SK-N-SH (cell line): ENCODE results near the gene IPO11. TPM values are rescaled to one million over a fixed set of nuclear protein-coding genes. Genes with fewer than 3 reads are reported as not detected.

Experiments used
- CTCF ChIA-PET: fragments of 300-600, 350-600 bp; formaldehyde crosslinking; extraction: SDS; loops from one replicate; lab custom pipeline; 2021; lab: Yijun Ruan, JAX
- POLR2A ChIA-PET: fragments of 350-600 bp; sonication (Branson Sonifier 250); formaldehyde crosslinking; extraction: SDS; loops from one replicate; lab custom pipeline; 2020; ENCODE audit warnings: antibody characterized with exemption, inconsistent platforms; lab: Yijun Ruan, JAX
- DNase-seq: peaks from one replicate; pipeline ENCODE4 v3.0.0; 2012
- H2AFZ ChIP-seq: fragments of 200-600 bp; sonication (generic); 2 replicates; pipeline ENCODE4 v1.8.1; 2016; ENCODE audit warnings: antibody characterized with exemption, mild to moderate bottlenecking, low read depth
- H3F3A ChIP-seq: fragments of 200-600 bp; sonication (generic); replicated peaks from 2 replicates; pipeline ENCODE3; 2016; ENCODE audit warnings: antibody characterized with exemption, mild to moderate bottlenecking; ENCODE audit not compliant: insufficient read depth
- H3K27ac ChIP-seq, 2 experiments: fragments of 200-500 bp in 1 of 2; fragments of 200-600 bp in 1 of 2; sonication (Bioruptor generic) in 1 of 2; sonication (generic), shearing (Covaris generic) in 1 of 2; 2 replicates each; pipeline versions ENCODE4 v1.5.1 to v1.6.1; 2014 to 2016; ENCODE audit warnings: low read depth in 2 of 2, inconsistent platforms in 1 of 2, low read length in 1 of 2, mild to moderate bottlenecking in 1 of 2, mixed read lengths in 1 of 2
- H3K27me3 ChIP-seq: fragments of 200-600 bp; sonication (generic), shearing (Covaris generic); 2 replicates; pipeline ENCODE4 v1.6.1; 2016; ENCODE audit warnings: mixed run types; ENCODE audit not compliant: insufficient read depth
- H3K36me3 ChIP-seq, 2 experiments: fragments of 200-500 bp in 1 of 2; fragments of 200-600 bp in 1 of 2; sonication (Bioruptor generic) in 1 of 2; sonication (generic) in 1 of 2; replicated peaks in 1 of 2; 2 replicates each; pipeline versions ENCODE3 to v1.5.1; 2014 to 2016; ENCODE audit warnings: low read length in 1 of 2, mild to moderate bottlenecking in 1 of 2; ENCODE audit not compliant: insufficient read depth in 2 of 2, control insufficient read depth in 1 of 2
- H3K4me1 ChIP-seq, 2 experiments: fragments of 200-500 bp in 1 of 2; fragments of 200-600 bp in 1 of 2; sonication (Bioruptor generic) in 1 of 2; sonication (generic), shearing (Covaris generic) in 1 of 2; 2 replicates each; pipeline versions ENCODE4 v1.5.1 to v1.6.1; 2014 to 2016; ENCODE audit warnings: low read depth in 1 of 2, low read length in 1 of 2, mixed run types in 1 of 2; ENCODE audit not compliant: insufficient read depth in 2 of 2, control insufficient read depth in 1 of 2
- H3K4me2 ChIP-seq: fragments of 200-600 bp; sonication (generic), shearing (Covaris generic); 2 replicates; pipeline ENCODE4 v1.6.1; 2017; ENCODE audit warnings: mixed run types
- H3K4me3 ChIP-seq, 2 experiments: fragments of 200-500 bp in 1 of 2; fragments of 200-600 bp in 1 of 2; sonication (Bioruptor generic) in 1 of 2; sonication (generic), shearing (Covaris generic) in 1 of 2; 2 replicates each; pipeline versions ENCODE4 v1.5.1 to v1.8.1; 2014 to 2016; ENCODE audit warnings: low read depth in 2 of 2, inconsistent platforms in 1 of 2, low read length in 1 of 2, mild to moderate bottlenecking in 1 of 2, mixed read lengths in 1 of 2, moderate library complexity in 1 of 2
- H3K79me2 ChIP-seq: fragments of 200-600 bp; sonication (generic); 2 replicates; pipeline ENCODE4 v1.8.1; 2017; ENCODE audit warnings: mild to moderate bottlenecking; ENCODE audit not compliant: insufficient read depth
- H3K9ac ChIP-seq: fragments of 200-600 bp; sonication (generic); 2 replicates; pipeline ENCODE4 v1.6.1; 2017; ENCODE audit warnings: mixed run types
- H3K9me2 ChIP-seq: fragments of 200-600 bp; sonication (generic); 2 replicates; pipeline ENCODE4 v1.6.1; 2017; ENCODE audit warnings: mixed run types
- H3K9me3 ChIP-seq: fragments of 200-600 bp; sonication (generic); 2 replicates; pipeline ENCODE4 v1.6.1; 2017; ENCODE audit warnings: mixed run types, mild to moderate bottlenecking, moderate library complexity
- H4K20me1 ChIP-seq: fragments of 200-600 bp; sonication (generic); 2 replicates; pipeline ENCODE4 v1.6.1; 2017; ENCODE audit warnings: mild to moderate bottlenecking, mixed run types; ENCODE audit not compliant: insufficient read depth
- ELF1 ChIP-seq: IDR thresholded peaks from 2 replicates; pipeline ENCODE4 v1.4.0; 2012
- FOXJ3 ChIP-seq: sonication (generic); formaldehyde crosslinking; IDR thresholded peaks from 2 replicates; pipeline ENCODE4 v1.5.1; 2020; ENCODE audit warnings: mild to moderate bottlenecking, missing genetic modification reagents
- GABPA ChIP-seq: IDR thresholded peaks from 2 replicates; pipeline ENCODE4 v1.4.0; 2012; ENCODE audit warnings: low read depth, mild to moderate bottlenecking
- MXI1 ChIP-seq: IDR thresholded peaks from 2 replicates; pipeline ENCODE4 v1.6.1; 2012; ENCODE audit warnings: mild to moderate bottlenecking, low read depth, low read length, improper control_type of control experiment
- NFIC ChIP-seq: IDR thresholded peaks from 2 replicates; pipeline ENCODE4 v1.4.0; 2012; ENCODE audit warnings: borderline replicate concordance
- RAD21 ChIP-seq: IDR thresholded peaks from 2 replicates; pipeline ENCODE4 v1.6.1; 2012; ENCODE audit warnings: mild to moderate bottlenecking, low read length
- RFX5 ChIP-seq: IDR thresholded peaks from 2 replicates; pipeline ENCODE4 v1.6.1; 2012; ENCODE audit warnings: mild to moderate bottlenecking, improper control_type of control experiment, low read length
- RXRA ChIP-seq: IDR thresholded peaks from 2 replicates; pipeline ENCODE4 v1.4.0; 2012; ENCODE audit warnings: low read depth, mild to moderate bottlenecking, borderline replicate concordance
- SIN3A ChIP-seq: IDR thresholded peaks from 2 replicates; pipeline ENCODE4 v1.6.1; 2012; ENCODE audit warnings: low read depth, mild to moderate bottlenecking, low read length, moderate library complexity, borderline replicate concordance
- TCF12 ChIP-seq: IDR thresholded peaks from 2 replicates; pipeline ENCODE4 v1.4.0; 2012
- TEAD4 ChIP-seq: IDR thresholded peaks from 2 replicates; pipeline ENCODE4 v1.4.0; 2012; ENCODE audit warnings: mild to moderate bottlenecking, borderline replicate concordance; ENCODE audit not compliant: insufficient read depth
- YY1 ChIP-seq: IDR thresholded peaks from 2 replicates; pipeline ENCODE4 v1.4.0; 2012; ENCODE audit warnings: low read depth, mild to moderate bottlenecking
- WGBS: methylation state at CpG from one replicate; pipeline ENCODE4 v1.1.6; 2017; ENCODE audit warnings: low lambda C conversion rate; 5-methylcytosine and 5-hydroxymethylcytosine counted together
- polyA plus RNA-seq, 3 experiments: library from polyadenylated mRNA; depleted of rRNA; stranded (reverse); fragments of >200 nt; gene quantifications; 2 replicates each; pipeline ENCODE4 v1.2.3, GENCODE V29; 2012
- TF ChIP-seq, protein P1 (sequence below): IDR thresholded peaks from 2 replicates; pipeline ENCODE4 v1.6.1; 2012; ENCODE audit warnings: mild to moderate bottlenecking, low read depth, low read length, moderate library complexity
- TF ChIP-seq, protein P2 (sequence below): IDR thresholded peaks from 2 replicates; pipeline ENCODE4; 2012
- TF ChIP-seq, protein P3 (sequence below): IDR thresholded peaks from 2 replicates; pipeline ENCODE4 v1.4.0; 2012; ENCODE audit warnings: low read depth

The IPO11 gene
- polyA plus RNA-seq, 1 of the 3 experiments (the other 2 are of a cell fraction), result 8.1 TPM

DNA sequence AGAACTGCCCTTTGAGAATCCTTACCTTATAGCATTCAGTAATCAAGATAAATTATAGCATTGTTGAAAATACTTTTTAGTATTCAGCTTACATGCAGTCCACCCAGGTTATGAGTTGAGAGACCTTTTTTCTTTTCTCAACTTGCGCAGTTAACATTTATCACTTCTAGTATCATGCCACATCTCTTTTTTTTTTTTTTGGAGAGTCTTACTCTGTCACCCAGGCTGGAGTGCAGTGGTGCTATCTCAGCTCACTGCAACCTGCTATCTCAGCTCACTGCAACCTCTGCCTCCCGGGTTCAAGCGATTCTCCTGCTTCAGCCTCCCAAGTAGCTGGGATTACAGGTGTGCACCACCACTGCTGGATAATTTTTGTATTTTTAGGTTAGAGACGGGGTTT is 195.1 kb downstream of the IPO11 start:
- no peak for DNase-seq
- Histone ChIP-seq H2AFZ (no peak overlapping the region), H3K9me2 (no peaks in the 10 kb centered on the region), H3K9me3 (no peaks in the 10 kb centered on the region), H4K20me1 (no peaks in the 10 kb centered on the region), H3K36me3 (peaks cover 4 to 12% of the 10 kb centered on the region in 2 experiments), H3K9ac (no peak overlapping the region), H3K27me3 (no peaks in the 10 kb centered on the region), H3K27ac (no peak overlapping the region), H3K4me1 (no peaks in the 10 kb centered on the region), H3K4me2 (no peak overlapping the region), H3F3A (no peaks in the 10 kb centered on the region), H3K4me3 (no peak overlapping the region), H3K79me2 (no peaks in the 10 kb centered on the region)
- TF ChIP-seq NFIC (no peak), MXI1 (no peak), GABPA (no peak), RXRA (no peak), TEAD4 (no peak), YY1 (no peak), ELF1 (no peak), SIN3A (no peak), RFX5 (no peak), TCF12 (no peak), FOXJ3 (CRISPR knock-in tag) (no peak), RAD21 (no peak)
- TF ChIP-seq, protein P1, sequence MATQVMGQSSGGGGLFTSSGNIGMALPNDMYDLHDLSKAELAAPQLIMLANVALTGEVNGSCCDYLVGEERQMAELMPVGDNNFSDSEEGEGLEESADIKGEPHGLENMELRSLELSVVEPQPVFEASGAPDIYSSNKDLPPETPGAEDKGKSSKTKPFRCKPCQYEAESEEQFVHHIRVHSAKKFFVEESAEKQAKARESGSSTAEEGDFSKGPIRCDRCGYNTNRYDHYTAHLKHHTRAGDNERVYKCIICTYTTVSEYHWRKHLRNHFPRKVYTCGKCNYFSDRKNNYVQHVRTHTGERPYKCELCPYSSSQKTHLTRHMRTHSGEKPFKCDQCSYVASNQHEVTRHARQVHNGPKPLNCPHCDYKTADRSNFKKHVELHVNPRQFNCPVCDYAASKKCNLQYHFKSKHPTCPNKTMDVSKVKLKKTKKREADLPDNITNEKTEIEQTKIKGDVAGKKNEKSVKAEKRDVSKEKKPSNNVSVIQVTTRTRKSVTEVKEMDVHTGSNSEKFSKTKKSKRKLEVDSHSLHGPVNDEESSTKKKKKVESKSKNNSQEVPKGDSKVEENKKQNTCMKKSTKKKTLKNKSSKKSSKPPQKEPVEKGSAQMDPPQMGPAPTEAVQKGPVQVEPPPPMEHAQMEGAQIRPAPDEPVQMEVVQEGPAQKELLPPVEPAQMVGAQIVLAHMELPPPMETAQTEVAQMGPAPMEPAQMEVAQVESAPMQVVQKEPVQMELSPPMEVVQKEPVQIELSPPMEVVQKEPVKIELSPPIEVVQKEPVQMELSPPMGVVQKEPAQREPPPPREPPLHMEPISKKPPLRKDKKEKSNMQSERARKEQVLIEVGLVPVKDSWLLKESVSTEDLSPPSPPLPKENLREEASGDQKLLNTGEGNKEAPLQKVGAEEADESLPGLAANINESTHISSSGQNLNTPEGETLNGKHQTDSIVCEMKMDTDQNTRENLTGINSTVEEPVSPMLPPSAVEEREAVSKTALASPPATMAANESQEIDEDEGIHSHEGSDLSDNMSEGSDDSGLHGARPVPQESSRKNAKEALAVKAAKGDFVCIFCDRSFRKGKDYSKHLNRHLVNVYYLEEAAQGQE, result no peak
- TF ChIP-seq, protein P2, sequence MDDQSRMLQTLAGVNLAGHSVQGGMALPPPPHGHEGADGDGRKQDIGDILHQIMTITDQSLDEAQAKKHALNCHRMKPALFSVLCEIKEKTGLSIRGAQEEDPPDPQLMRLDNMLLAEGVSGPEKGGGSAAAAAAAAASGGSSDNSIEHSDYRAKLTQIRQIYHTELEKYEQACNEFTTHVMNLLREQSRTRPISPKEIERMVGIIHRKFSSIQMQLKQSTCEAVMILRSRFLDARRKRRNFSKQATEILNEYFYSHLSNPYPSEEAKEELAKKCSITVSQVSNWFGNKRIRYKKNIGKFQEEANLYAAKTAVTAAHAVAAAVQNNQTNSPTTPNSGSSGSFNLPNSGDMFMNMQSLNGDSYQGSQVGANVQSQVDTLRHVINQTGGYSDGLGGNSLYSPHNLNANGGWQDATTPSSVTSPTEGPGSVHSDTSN, result no peak
- TF ChIP-seq, protein P3, sequence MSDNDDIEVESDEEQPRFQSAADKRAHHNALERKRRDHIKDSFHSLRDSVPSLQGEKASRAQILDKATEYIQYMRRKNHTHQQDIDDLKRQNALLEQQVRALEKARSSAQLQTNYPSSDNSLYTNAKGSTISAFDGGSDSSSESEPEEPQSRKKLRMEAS, result no peak
- CTCF ChIA-PET, result no interaction called here
- POLR2A ChIA-PET, result no interaction called here
- WGBS, result 94% methylated on average over 4 of the region's 4 CpGs
